Adrenal gland (tissue), 12 donors: Measurements from ENCODE around the gene TRH. TPM values are rescaled to one million over a fixed set of nuclear protein-coding genes. Genes with fewer than 3 reads are reported as not detected.
"Not testable (repeated sequence)": the region's sequence is repeated elsewhere in the genome, so short reads cannot be mapped to it uniquely, and the experiment has no call there.

Experiments
- DNase-seq, 7 donors: peaks; one replicate each; pipeline ENCODE4 v3.0.0-alpha.2; 2019 to 2020
- H3K27ac ChIP-seq, 5 donors: fragments of 200-600 bp; sonication (generic) in 4 of 5; 1 replicate in 3 of 5; 2 replicates in 2 of 5; pipeline versions ENCODE4 v1.5.1 to v1.8.0; 2016 to 2020; ENCODE audit warnings: mild to moderate bottlenecking in 1 of 5
- H3K27me3 ChIP-seq: fragments of 200-600 bp; 2 replicates; pipeline ENCODE4 v1.8.0; 2021
- H3K36me3 ChIP-seq, 2 donors: fragments of 200-600 bp; replicated peaks in 1 of 2; 1 replicate in 1 of 2; 2 replicates in 1 of 2; pipeline versions ENCODE4 v1.5.1 to v1.8.0; 2018 to 2022
- H3K4me1 ChIP-seq, 2 donors: fragments of 200-600 bp; replicated peaks in 1 of 2; 1 replicate in 1 of 2; 2 replicates in 1 of 2; pipeline versions ENCODE4 v1.5.1 to v1.8.0; 2018 to 2021
- H3K4me3 ChIP-seq, 4 donors: fragments of 200-600 bp; sonication (generic) in 3 of 4; one replicate each; pipeline ENCODE4 v1.5.1; 2016 to 2018
- H3K9me3 ChIP-seq, 3 donors: fragments of 200-600 bp; sonication (generic) in 1 of 3; replicated peaks in 1 of 3; 1 replicate in 2 of 3; 2 replicates in 1 of 3; pipeline versions ENCODE4 v1.5.1 to v1.8.0; 2016 to 2021
- CTCF ChIP-seq, 6 experiments: fragments of 450-650 bp in 4 of 6; fragments of 200-600 bp in 2 of 6; sonication (generic) in 1 of 6; IDR thresholded peaks; 1 replicate in 5 of 6; 2 replicates in 1 of 6; pipeline versions ENCODE4 v1.5.1 to v1.8.0; 2016 to 2021; ENCODE audit warnings: antibody characterized with exemption in 6 of 6, mild to moderate bottlenecking in 2 of 6, moderate library complexity in 1 of 6
- POLR2A ChIP-seq, 2 donors: fragments of 450-650 bp; IDR thresholded peaks; one replicate each; pipeline ENCODE4 v1.6.1; 2017; ENCODE audit warnings: antibody characterized with exemption in 2 of 2, mild to moderate bottlenecking in 2 of 2, moderate library complexity in 1 of 2
- WGBS, 4 donors: extraction: QIAGEN DNeasy Blood & Tissue Kit in 2 of 4; methylation state at CpG; one replicate each; pipeline versions ENCODE4 v1.1.5 to v1.1.7; 2013 to 2017; 5-methylcytosine and 5-hydroxymethylcytosine counted together
- intact Hi-C, 2 donors: fragments of 100-400 bp; cut with DNase I; formaldehyde crosslinking; loops; one replicate each; pipeline versions ENCODE4 v1.14.1 to v1.15.0; 2022 to 2023
- polyA plus RNA-seq, 3 donors: library from polyadenylated mRNA; stranded (reverse); fragments of 200-250 nt in 2 of 3; fragments of 350-450 nt in 1 of 3; fragmentation: Illumina TruSeq in 1 of 3; extraction: RNeasy Lipid Tissue Mini Kit (QIAGEN cat#74804) in 1 of 3; gene quantifications; one replicate each; pipeline ENCODE4 v1.2.3, GENCODE V29; 2013 to 2014
- total RNA-seq, 9 donors: library from RNA; depleted of rRNA in 4 of 9; stranded (reverse); fragments of >200 nt in 4 of 9; fragments of 120-200 nt in 1 of 9; fragmentation: NEBNext Ultra II Directional in 1 of 9; extraction: Animal tissue kit (Norgen Biotek cat#: 25700) in 1 of 9; gene quantifications; one replicate each; pipeline versions ENCODE4 v1.1.0 to v1.2.4, GENCODE V29; 2013 to 2023
- donor health status: healthy with polysubstance abuse.
- donor health status: Bipolar disorder and iron deficiency.
- donor health status: DM: yes; HTN: yes; CAD: no.
- donor health status: DM: no; HTN: no; CAD: no.
- donor health status: DM: no; HTN: no; CAD: no.
- donor health status: DM: yes; HTN: yes; CAD: no.

TRH gene
- total and polyA plus RNA-seq, 12 donors, result 0.07 to 1.6 TPM; not detected in 10

- H3K36me3 ChIP-seq, result no peaks in the 10 kb centered on the region
- intact Hi-C loops, result no loop called here
- TF ChIP-seq CTCF (IDR thresholded peaks at IDR 0.05), result no peak
- TF ChIP-seq POLR2A (IDR thresholded peaks at IDR 0.05), result no peak
- no peaks in the 10 kb centered on the region for H3K4me1 ChIP-seq
- 69 to 86% (median 79%) methylated on average over 6 of the region's 6 CpGs for WGBS, 4 donors
- no peak overlapping the region for H3K27ac ChIP-seq
- H3K4me3 ChIP-seq, result no peak overlapping the region
- H3K9me3 ChIP-seq, result no peaks in the 10 kb centered on the region
- H3K27me3 ChIP-seq, result no peaks in the 10 kb centered on the region
- DNase-seq, result no peak
Measured at GRCh38 chr3:129989414-129989813, 14.9 kb downstream of the TRH start.

GRCh38 chr3:129992781-129993180 lies 18.3 kb downstream of the TRH start:
- no peaks in the 10 kb centered on the region for H3K36me3 ChIP-seq
- 38 to 60% (median 42%) methylated on average over 2 to 3 of the region's 3 CpGs for WGBS, 4 donors
- H3K4me3 ChIP-seq, result no peak overlapping the region
- H3K4me1 ChIP-seq, result no peaks in the 10 kb centered on the region
- no peak overlapping the region for H3K27ac ChIP-seq
- no peaks in the 10 kb centered on the region for H3K27me3 ChIP-seq
- peak in 2 of 6 experiments; percentile 17 to 24 for TF ChIP-seq CTCF (IDR thresholded peaks at IDR 0.05)
- no peak for TF ChIP-seq POLR2A (IDR thresholded peaks at IDR 0.05)
- intact Hi-C loops, result no loop called here
- H3K9me3 ChIP-seq, result no peaks in the 10 kb centered on the region
- no peak for DNase-seq

GRCh38 chr3:129994883-129995559 lies 20.5 kb downstream of the TRH start:
- Histone ChIP-seq H3K4me3 (no peak overlapping the region), H3K4me1 (no peaks in the 10 kb centered on the region), H3K9me3 (no peaks in the 10 kb centered on the region), H3K27me3 (no peaks in the 10 kb centered on the region), H3K36me3 (no peaks in the 10 kb centered on the region), H3K27ac (no peak overlapping the region)
- TF ChIP-seq POLR2A (IDR thresholded peaks at IDR 0.05), result no peak
- no peak for TF ChIP-seq CTCF (IDR thresholded peaks at IDR 0.05)
- DNase-seq, result no peak
- WGBS, 4 donors, result 54 to 74% (median 64%) methylated on average over 5 of the region's 5 CpGs
- intact Hi-C loops, result no loop called here

GRCh38 chr3:129996073-129996472 lies 21.6 kb downstream of the TRH start:
- 81 to 90% (median 87%) methylated on average over 4 of the region's 4 CpGs for WGBS, 4 donors

GRCh38 chr3:129999176-129999575 lies 24.7 kb downstream of the TRH start:
- H3K36me3 ChIP-seq, H3K4me1 ChIP-seq, H3K4me3 ChIP-seq, H3K9me3 ChIP-seq, intact Hi-C loops, H3K27ac ChIP-seq, DNase-seq, H3K27me3 ChIP-seq: not testable (repeated sequence)
- 62 to 73% (median 65%) methylated on average over 4 to 5 of the region's 5 CpGs for WGBS, 4 donors

More at GRCh38 chr3:129996073-129996472, 21.6 kb downstream of the TRH start:
- intact Hi-C loops, result no loop called here
- H3K27ac ChIP-seq, result no peak overlapping the region
- H3K4me1 ChIP-seq, result no peaks in the 10 kb centered on the region
- no peak overlapping the region for H3K4me3 ChIP-seq
- DNase-seq, result no peak
- no peak for TF ChIP-seq CTCF (IDR thresholded peaks at IDR 0.05)
- no peak for TF ChIP-seq POLR2A (IDR thresholded peaks at IDR 0.05)
- no peaks in the 10 kb centered on the region for H3K27me3 ChIP-seq
- H3K9me3 ChIP-seq, result no peaks in the 10 kb centered on the region
- no peaks in the 10 kb centered on the region for H3K36me3 ChIP-seq
